ENCODE measurements around the gene ADSL. TPM values are rescaled to one million over a fixed set of nuclear protein-coding genes. Genes with fewer than 3 reads are reported as not detected.
A peak's percentile ranks its signal among the peaks of the same experiment; 100 is the strongest.

ADSL gene
- polyA plus RNA-seq, result 10 to 100 TPM; 22.0 to 33.3 TPM

DNA sequence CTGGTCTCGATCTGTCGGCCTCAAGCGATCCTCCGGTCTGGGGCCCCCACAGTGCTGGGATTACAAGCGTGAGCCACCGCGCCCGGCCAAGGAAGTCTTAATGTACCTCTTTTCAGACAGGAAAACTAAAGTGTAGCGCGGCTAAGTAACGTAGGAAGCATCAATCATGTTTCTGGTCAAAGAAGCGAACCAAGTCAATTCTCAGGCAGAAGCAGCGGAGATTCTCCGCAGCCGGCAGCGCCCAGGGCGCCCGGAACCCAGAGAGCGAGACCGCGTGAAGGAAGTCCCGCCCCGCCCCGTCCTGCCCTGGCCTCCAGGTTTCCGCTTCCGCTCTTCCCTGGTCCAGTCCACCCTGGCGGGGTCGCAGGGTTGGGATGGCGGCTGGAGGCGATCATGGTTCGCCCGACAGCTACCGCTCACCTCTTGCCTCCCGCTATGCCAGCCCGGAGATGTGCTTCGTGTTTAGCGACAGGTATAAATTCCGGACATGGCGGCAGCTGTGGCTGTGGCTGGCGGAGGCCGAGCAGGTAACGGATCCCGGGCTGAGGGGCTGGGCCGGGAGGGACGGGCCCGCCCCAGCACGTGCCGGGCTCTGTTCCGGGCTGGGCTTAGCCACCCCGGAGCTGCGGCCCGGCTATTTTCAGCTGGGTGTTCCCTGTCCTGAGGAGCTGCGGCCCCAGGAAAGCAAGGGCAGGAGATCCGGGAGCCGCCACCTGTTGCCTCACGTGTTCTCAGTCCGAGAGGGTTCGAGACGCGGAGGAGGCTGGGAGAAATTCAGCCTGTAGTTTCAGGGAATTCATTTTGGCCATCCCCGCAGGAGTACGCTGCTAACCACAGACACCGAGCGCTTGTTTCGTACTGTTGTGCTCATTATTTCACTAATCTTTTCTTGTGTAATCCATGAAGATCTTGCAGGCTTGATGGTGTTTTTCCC lies at the start of gene ADSL:
TSS of gene ADSL (plus strand) at position 316 of the 934 bp plus-strand sequence. CDS start at position 375, 59 bp downstream.
- H3K27me3 ChIP-seq (ENCODE audit: control insufficient read depth in 1 of 2, insufficient read depth in 2 of 2, low read length in 2 of 2), result no peaks in the 10 kb centered on the region
- H3K9me3 ChIP-seq (ENCODE audit: control insufficient read depth in 2 of 2, insufficient read depth in 1 of 2, low read depth in 1 of 2, low read length in 1 of 2), result no peaks in the 10 kb centered on the region
- H3K4me3 ChIP-seq (ENCODE audit: low read depth in 1 of 2, low read length in 2 of 2), result peak within 1 kb of the TSS; percentile 61 to 89
- 0 to 1% methylated on average over 65 of the region's 65 CpGs for WGBS, 2 donors
- peak within 1 kb of the TSS; percentile 93 to 96 for H3K27ac ChIP-seq (ENCODE audit: low read depth in 2 of 2, low read length in 1 of 2)
- no peaks in the 10 kb centered on the region for H3K36me3 ChIP-seq (ENCODE audit: control insufficient read depth in 2 of 2, insufficient read depth in 2 of 2, low read length in 1 of 2)
- no peaks in the 10 kb centered on the region for H3K4me1 ChIP-seq (ENCODE audit: control insufficient read depth in 2 of 2, insufficient read depth in 2 of 2, low read length in 1 of 2)

- Histone ChIP-seq H3K36me3 (ENCODE audit: control insufficient read depth in 2 of 2, insufficient read depth in 2 of 2, low read length in 1 of 2) (peaks cover 8 to 9% of the 10 kb centered on the region in 2 donors), H3K4me3 (ENCODE audit: low read depth in 1 of 2, low read length in 2 of 2) (no peak overlapping the region), H3K27ac (ENCODE audit: low read depth in 2 of 2, low read length in 1 of 2) (no peak overlapping the region), H3K9me3 (ENCODE audit: control insufficient read depth in 2 of 2, insufficient read depth in 1 of 2, low read depth in 1 of 2, low read length in 1 of 2) (no peaks in the 10 kb centered on the region), H3K27me3 (ENCODE audit: control insufficient read depth in 1 of 2, insufficient read depth in 2 of 2, low read length in 2 of 2) (no peaks in the 10 kb centered on the region), H3K4me1 (ENCODE audit: control insufficient read depth in 2 of 2, insufficient read depth in 2 of 2, low read length in 1 of 2) (no peaks in the 10 kb centered on the region)
These were observed 46.0 kb upstream of the ADSL start for GRCh38 chr22:40300316-40300715.

GRCh38 chr22:40300884-40301672 lies 45.2 kb upstream of the ADSL start:
- H3K4me1 ChIP-seq (ENCODE audit: control insufficient read depth in 2 of 2, insufficient read depth in 2 of 2, low read length in 1 of 2), result no peaks in the 10 kb centered on the region
- H3K4me3 ChIP-seq (ENCODE audit: low read depth in 1 of 2, low read length in 2 of 2), result no peak overlapping the region
- peaks cover 8 to 11% of the 10 kb centered on the region in 2 donors for H3K36me3 ChIP-seq (ENCODE audit: control insufficient read depth in 2 of 2, insufficient read depth in 2 of 2, low read length in 1 of 2)
- no peaks in the 10 kb centered on the region for H3K9me3 ChIP-seq (ENCODE audit: control insufficient read depth in 2 of 2, insufficient read depth in 1 of 2, low read depth in 1 of 2, low read length in 1 of 2)
- 95 to 97% methylated on average over 11 of the region's 11 CpGs for WGBS, 2 donors
- H3K27ac ChIP-seq (ENCODE audit: low read depth in 2 of 2, low read length in 1 of 2), result no peak overlapping the region
- no peaks in the 10 kb centered on the region for H3K27me3 ChIP-seq (ENCODE audit: control insufficient read depth in 1 of 2, insufficient read depth in 2 of 2, low read length in 2 of 2)

DNA sequence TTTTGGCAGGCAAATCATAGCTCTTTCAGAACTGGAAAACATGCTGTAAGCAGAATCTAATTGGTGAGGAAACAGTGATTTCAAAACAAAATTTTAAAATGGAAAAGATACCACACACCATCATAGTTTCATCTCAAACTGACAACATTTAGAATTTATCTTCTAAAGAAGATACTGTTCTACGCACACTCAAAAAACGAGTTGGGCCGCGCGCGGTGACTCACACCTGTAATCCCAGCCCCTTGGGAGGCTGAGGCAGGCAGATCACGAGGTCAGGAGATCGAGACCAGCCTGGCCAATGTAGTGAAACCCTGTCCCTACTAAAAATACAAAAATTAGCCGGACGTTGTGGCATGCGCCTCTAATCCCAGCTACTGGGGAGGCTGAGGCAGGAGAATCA lies 44.2 kb upstream of the ADSL start:
- H3K27me3 ChIP-seq (ENCODE audit: control insufficient read depth in 1 of 2, insufficient read depth in 2 of 2, low read length in 2 of 2), result no peaks in the 10 kb centered on the region
- WGBS, 2 donors, result 94 to 95% methylated on average over 11 of the region's 11 CpGs
- peaks cover 8 to 11% of the 10 kb centered on the region in 2 donors for H3K36me3 ChIP-seq (ENCODE audit: control insufficient read depth in 2 of 2, insufficient read depth in 2 of 2, low read length in 1 of 2)

DNA sequence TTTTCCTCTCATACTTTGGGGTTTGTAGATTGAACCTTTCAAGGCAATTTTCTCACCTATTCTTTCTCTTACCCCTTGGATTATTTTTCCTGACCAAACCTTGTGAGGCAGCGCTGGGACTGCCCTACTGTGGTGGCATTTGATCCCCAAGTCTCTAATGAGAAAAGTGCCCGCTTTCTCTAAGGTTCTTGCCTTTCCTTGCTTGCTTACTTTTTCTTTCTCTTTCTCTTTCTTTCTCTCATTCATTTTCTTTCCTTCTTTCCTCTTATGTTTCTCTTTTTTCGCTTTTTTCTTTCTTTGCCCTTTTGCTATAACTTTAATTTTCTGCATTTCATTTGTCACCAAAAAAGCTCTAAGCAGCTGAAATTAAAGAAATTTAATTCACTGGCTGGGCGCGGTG lies 40.7 kb upstream of the ADSL start:
- no peaks in the 10 kb centered on the region for H3K9me3 ChIP-seq (ENCODE audit: control insufficient read depth in 2 of 2, insufficient read depth in 1 of 2, low read depth in 1 of 2, low read length in 1 of 2)
- H3K27me3 ChIP-seq (ENCODE audit: control insufficient read depth in 1 of 2, insufficient read depth in 2 of 2, low read length in 2 of 2), result no peaks in the 10 kb centered on the region
- H3K4me3 ChIP-seq (ENCODE audit: low read depth in 1 of 2, low read length in 2 of 2), result no peak overlapping the region
- WGBS, 2 donors, result 97 to 99% methylated on average over 5 of the region's 5 CpGs
- peaks cover 11 to 15% of the 10 kb centered on the region in 2 donors for H3K36me3 ChIP-seq (ENCODE audit: control insufficient read depth in 2 of 2, insufficient read depth in 2 of 2, low read length in 1 of 2)
- no peak overlapping the region for H3K27ac ChIP-seq (ENCODE audit: low read depth in 2 of 2, low read length in 1 of 2)
- no peaks in the 10 kb centered on the region for H3K4me1 ChIP-seq (ENCODE audit: control insufficient read depth in 2 of 2, insufficient read depth in 2 of 2, low read length in 1 of 2)

More for the DNA sequence above, 44.2 kb upstream of the ADSL start:
- H3K4me3 ChIP-seq (ENCODE audit: low read depth in 1 of 2, low read length in 2 of 2), result no peak overlapping the region
- no peaks in the 10 kb centered on the region for H3K9me3 ChIP-seq (ENCODE audit: control insufficient read depth in 2 of 2, insufficient read depth in 1 of 2, low read depth in 1 of 2, low read length in 1 of 2)
- H3K4me1 ChIP-seq (ENCODE audit: control insufficient read depth in 2 of 2, insufficient read depth in 2 of 2, low read length in 1 of 2), result no peaks in the 10 kb centered on the region
- no peak overlapping the region for H3K27ac ChIP-seq (ENCODE audit: low read depth in 2 of 2, low read length in 1 of 2)

- Histone ChIP-seq H3K36me3 (ENCODE audit: control insufficient read depth in 2 of 2, insufficient read depth in 2 of 2, low read length in 1 of 2) (peaks cover 10 to 16% of the 10 kb centered on the region in 2 donors), H3K4me1 (ENCODE audit: control insufficient read depth in 2 of 2, insufficient read depth in 2 of 2, low read length in 1 of 2) (no peaks in the 10 kb centered on the region), H3K27me3 (ENCODE audit: control insufficient read depth in 1 of 2, insufficient read depth in 2 of 2, low read length in 2 of 2) (no peaks in the 10 kb centered on the region), H3K4me3 (ENCODE audit: low read depth in 1 of 2, low read length in 2 of 2) (no peak overlapping the region), H3K27ac (ENCODE audit: low read depth in 2 of 2, low read length in 1 of 2) (no peak overlapping the region), H3K9me3 (ENCODE audit: control insufficient read depth in 2 of 2, insufficient read depth in 1 of 2, low read depth in 1 of 2, low read length in 1 of 2) (no peaks in the 10 kb centered on the region)
- 83 to 87% methylated on average over 6 of the region's 6 CpGs for WGBS, 2 donors
These were observed 37.2 kb upstream of the ADSL start for GRCh38 chr22:40308999-40309573.

GRCh38 chr22:40309631-40310030 lies 36.7 kb upstream of the ADSL start:
- H3K27me3 ChIP-seq (ENCODE audit: control insufficient read depth in 1 of 2, insufficient read depth in 2 of 2, low read length in 2 of 2), result no peaks in the 10 kb centered on the region
- H3K4me1 ChIP-seq (ENCODE audit: control insufficient read depth in 2 of 2, insufficient read depth in 2 of 2, low read length in 1 of 2), result no peaks in the 10 kb centered on the region
- H3K36me3 ChIP-seq (ENCODE audit: control insufficient read depth in 2 of 2, insufficient read depth in 2 of 2, low read length in 1 of 2), result peaks cover 10 to 16% of the 10 kb centered on the region in 2 donors
- no peak overlapping the region for H3K4me3 ChIP-seq (ENCODE audit: low read depth in 1 of 2, low read length in 2 of 2)
- no peaks in the 10 kb centered on the region for H3K9me3 ChIP-seq (ENCODE audit: control insufficient read depth in 2 of 2, insufficient read depth in 1 of 2, low read depth in 1 of 2, low read length in 1 of 2)
- no peak overlapping the region for H3K27ac ChIP-seq (ENCODE audit: low read depth in 2 of 2, low read length in 1 of 2)

DNA sequence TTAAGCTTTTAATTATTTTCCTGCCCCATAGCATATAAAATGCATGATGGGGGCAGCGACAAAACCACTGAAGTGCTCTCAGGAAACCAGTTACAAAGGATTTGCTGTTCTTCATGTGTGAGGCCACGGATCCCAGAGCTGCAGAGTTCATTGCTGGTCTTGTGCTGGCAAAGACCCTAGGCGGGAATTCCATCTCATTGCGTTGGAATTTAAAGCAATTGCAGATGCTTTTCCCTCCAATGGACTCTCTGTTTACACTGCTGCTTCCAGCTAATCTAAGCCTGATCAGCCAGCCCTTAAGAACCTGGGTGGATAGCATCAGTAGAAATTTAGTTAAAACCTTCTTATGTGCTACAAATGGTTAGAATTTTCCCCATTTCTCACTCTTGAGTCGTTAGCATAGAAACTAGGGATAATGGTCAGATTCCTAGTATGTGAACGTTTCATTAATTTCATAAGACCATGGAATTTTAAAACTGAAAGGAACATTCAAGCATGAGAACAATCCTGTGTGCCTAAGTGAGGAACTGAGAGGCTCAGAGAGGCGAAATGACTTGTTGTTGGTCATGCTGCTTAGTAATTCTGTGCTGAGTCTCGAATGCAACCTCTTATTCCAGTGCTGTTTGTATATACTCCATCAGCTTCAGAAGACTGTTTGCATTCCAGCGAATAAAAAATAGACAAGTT lies 36.1 kb upstream of the ADSL start:
- H3K27me3 ChIP-seq (ENCODE audit: control insufficient read depth in 1 of 2, insufficient read depth in 2 of 2, low read length in 2 of 2), result no peaks in the 10 kb centered on the region
- peak overlapping the region; percentile 30 to 41 for H3K27ac ChIP-seq (ENCODE audit: low read depth in 2 of 2, low read length in 1 of 2)
- 59 to 74% methylated on average over 9 of the region's 9 CpGs for WGBS, 2 donors
- peaks cover 9 to 15% of the 10 kb centered on the region in 2 donors for H3K36me3 ChIP-seq (ENCODE audit: control insufficient read depth in 2 of 2, insufficient read depth in 2 of 2, low read length in 1 of 2)
- H3K9me3 ChIP-seq (ENCODE audit: control insufficient read depth in 2 of 2, insufficient read depth in 1 of 2, low read depth in 1 of 2, low read length in 1 of 2), result no peaks in the 10 kb centered on the region
- no peak overlapping the region for H3K4me3 ChIP-seq (ENCODE audit: low read depth in 1 of 2, low read length in 2 of 2)
- H3K4me1 ChIP-seq (ENCODE audit: control insufficient read depth in 2 of 2, insufficient read depth in 2 of 2, low read length in 1 of 2), result no peaks in the 10 kb centered on the region

DNA sequence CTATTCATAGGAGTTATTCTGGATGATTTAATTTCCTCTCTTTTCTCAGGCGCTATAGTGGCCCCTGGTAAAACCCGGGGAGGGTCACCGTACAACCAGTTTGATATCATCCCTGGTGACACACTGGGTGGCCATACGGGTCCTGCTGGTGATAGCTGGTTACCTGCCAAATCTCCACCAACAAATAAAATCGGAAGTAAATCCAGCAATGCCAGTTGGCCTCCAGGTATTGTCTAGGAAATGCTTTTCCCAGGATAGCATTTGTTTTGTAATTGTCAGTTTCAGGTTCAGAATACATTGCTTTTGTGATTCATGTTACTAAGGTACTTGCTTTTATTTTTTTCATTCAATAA lies 35.6 kb upstream of the ADSL start:
- peak overlapping the region; percentile 30 to 42 for H3K27ac ChIP-seq (ENCODE audit: low read depth in 2 of 2, low read length in 1 of 2)
- H3K36me3 ChIP-seq (ENCODE audit: control insufficient read depth in 2 of 2, insufficient read depth in 2 of 2, low read length in 1 of 2), result peaks cover 11 to 18% of the 10 kb centered on the region in 2 donors

More for the DNA sequence above, 35.6 kb upstream of the ADSL start:
- H3K9me3 ChIP-seq (ENCODE audit: control insufficient read depth in 2 of 2, insufficient read depth in 1 of 2, low read depth in 1 of 2, low read length in 1 of 2), result no peaks in the 10 kb centered on the region
- no peak overlapping the region for H3K4me3 ChIP-seq (ENCODE audit: low read depth in 1 of 2, low read length in 2 of 2)
- H3K4me1 ChIP-seq (ENCODE audit: control insufficient read depth in 2 of 2, insufficient read depth in 2 of 2, low read length in 1 of 2), result no peaks in the 10 kb centered on the region
- no peaks in the 10 kb centered on the region for H3K27me3 ChIP-seq (ENCODE audit: control insufficient read depth in 1 of 2, insufficient read depth in 2 of 2, low read length in 2 of 2)
- 58 to 67% methylated on average over 5 of the region's 5 CpGs for WGBS, 2 donors
